HepG2 (cell line): ENCODE data around the gene CPNE1. TPM values are rescaled to one million over a fixed set of nuclear protein-coding genes. Genes with fewer than 3 reads are reported as not detected.

Experiments
- CREBL2 ChIP-seq: sonication (generic); formaldehyde crosslinking; IDR thresholded peaks from 2 replicates; pipeline ENCODE4 v1.8.1; 2023; ENCODE audit warnings: missing genetic modification reagents, mild to moderate bottlenecking, borderline replicate concordance
- ELK4 ChIP-seq: sonication (generic); formaldehyde crosslinking; IDR thresholded peaks from 2 replicates; pipeline ENCODE4 v1.9.0; 2021; ENCODE audit warnings: missing genetic modification reagents, borderline replicate concordance
- ETV6 ChIP-seq: sonication (generic); formaldehyde crosslinking; conservative IDR thresholded peaks from 2 replicates; pipeline ENCODE4 v1.4.0; 2020; ENCODE audit warnings: missing genetic modification reagents
- KDM5B ChIP-seq: sonication (generic); formaldehyde crosslinking; IDR thresholded peaks from 2 replicates; pipeline ENCODE4 v1.4.0; 2020; ENCODE audit warnings: missing genetic modification reagents, mild to moderate bottlenecking, borderline replicate concordance
- NR0B2 ChIP-seq: sonication (generic); formaldehyde crosslinking; IDR thresholded peaks from 2 replicates; pipeline ENCODE4 v1.4.0; 2020; ENCODE audit warnings: mild to moderate bottlenecking, missing genetic modification reagents
- NRL ChIP-seq: sonication (generic); formaldehyde crosslinking; IDR thresholded peaks from 2 replicates; pipeline ENCODE4 v1.5.0; 2020; ENCODE audit warnings: missing genetic modification reagents, mild to moderate bottlenecking, moderate library complexity, borderline replicate concordance
- PAF1 ChIP-seq: IDR thresholded peaks from 2 replicates; pipeline ENCODE4 v1.6.1; 2016; ENCODE audit warnings: missing genetic modification reagents, missing compliant biosample characterization
- RXRA ChIP-seq: sonication (generic); formaldehyde crosslinking; IDR thresholded peaks from 2 replicates; pipeline ENCODE4 v1.5.1; 2020; ENCODE audit warnings: missing genetic modification reagents
- RXRB ChIP-seq: IDR thresholded peaks from 2 replicates; pipeline ENCODE4 v1.6.1; 2016; ENCODE audit warnings: borderline replicate concordance, missing genetic modification reagents, missing compliant biosample characterization
- ZNF101 ChIP-seq: sonication (generic); formaldehyde crosslinking; IDR thresholded peaks from 2 replicates; pipeline ENCODE4 v1.4.0; 2020; ENCODE audit warnings: mild to moderate bottlenecking, low read depth, missing genetic modification reagents, borderline replicate concordance
- ZNF142 ChIP-seq: sonication (generic); formaldehyde crosslinking; IDR thresholded peaks from 2 replicates; pipeline ENCODE4 v1.4.0; 2020; ENCODE audit warnings: missing genetic modification reagents
- ZNF256 ChIP-seq: sonication (generic); formaldehyde crosslinking; conservative IDR thresholded peaks from 2 replicates; pipeline ENCODE4 v1.4.0; 2020; ENCODE audit warnings: missing genetic modification reagents
- ZNF317 ChIP-seq: sonication (generic); formaldehyde crosslinking; IDR thresholded peaks from 2 replicates; pipeline ENCODE4 v1.5.0; 2020; ENCODE audit warnings: mild to moderate bottlenecking, missing genetic modification reagents
- ZNF652 ChIP-seq: IDR thresholded peaks from 2 replicates; pipeline ENCODE4 v1.6.1; 2016; ENCODE audit warnings: low read depth, borderline replicate concordance
- ZNF687 ChIP-seq: sonication (generic); formaldehyde crosslinking; IDR thresholded peaks from 2 replicates; pipeline ENCODE4 v1.5.1; 2020; ENCODE audit warnings: mild to moderate bottlenecking, missing genetic modification reagents, moderate library complexity
- polyA plus RNA-seq, 8 experiments: library from polyadenylated mRNA; depleted of rRNA in 3 of 8; stranded (reverse) in 7 of 8; unstranded in 1 of 8; fragments of >200 nt; fragmentation: Illumina TruSeq in 4 of 8; extraction: Trizol in 4 of 8; gene quantifications; 2 replicates each; pipeline versions ENCODE4 v1.2.1 to v1.2.3, GENCODE V29; 2011 to 2016; ENCODE audit warnings: low read depth in 4 of 8, missing spikeins in 1 of 8, mixed read lengths in 1 of 8; ENCODE audit not compliant: insufficient read depth in 1 of 8
- total RNA-seq, 5 experiments: library from RNA; depleted of rRNA; stranded (reverse); fragments of >200 nt; fragmentation: Illumina TruSeq; extraction: Trizol; gene quantifications; 2 replicates each; pipeline ENCODE4 v1.2.3, GENCODE V29; 2016; ENCODE audit warnings: low read depth in 1 of 5

CPNE1 gene
- total and polyA plus RNA-seq, 2 of the 13 experiments (the other 11 are each of a cell fraction or from before 2014, with no cell fraction given): 408 to 431 TPM

- no peak for TF ChIP-seq ZNF317 (CRISPR knock-in tag)
- TF ChIP-seq CREBL2 (CRISPR knock-in tag): 0 out of 2 replicates have a peak, but pooled peaks have one; percentile 25
- TF ChIP-seq ZNF142 (CRISPR knock-in tag): 0 out of 2 replicates have a peak, but pooled peaks have one; percentile 67
- peak; percentile 92 for TF ChIP-seq ZNF687 (CRISPR knock-in tag)
- no peak for TF ChIP-seq ETV6 (CRISPR knock-in tag)
- TF ChIP-seq ZNF101 (CRISPR knock-in tag): no peak
- TF ChIP-seq KDM5B (CRISPR knock-in tag): peak; percentile 94; the same call in 1 of the 2 replicates
- no peak for TF ChIP-seq ZNF652
- TF ChIP-seq RXRB: no peak
- peak; percentile 72; the same call in 1 of the 2 replicates for TF ChIP-seq ELK4
- TF ChIP-seq PAF1 (CRISPR knock-in tag): no peak
- peak; percentile 90 for TF ChIP-seq NR0B2 (CRISPR knock-in tag)
- TF ChIP-seq ZNF256 (CRISPR knock-in tag): no peak
- peak; percentile 63 for TF ChIP-seq RXRA (CRISPR knock-in tag)
- TF ChIP-seq NRL (CRISPR knock-in tag): peak; percentile 8; the same call in 1 of the 2 replicates
Observed at GRCh38 chr20:35600993-35601973, 63.4 kb downstream of the CPNE1 start (continued).
